Mucosa of gallbladder (tissue), 1 donor: ENCODE data around the gene ABCC8. TPM values are rescaled to one million over a fixed set of nuclear protein-coding genes. Genes with fewer than 3 reads are reported as not detected.
"Not testable (repeated sequence)": the region's sequence is repeated elsewhere in the genome, so short reads cannot be mapped to it uniquely, and the experiment has no call there.

ENCODE experiments used
- DNase-seq: peaks from one replicate; pipeline ENCODE4 v3.0.0-alpha.2; 2020; ENCODE audit warnings: low spot score
- total RNA-seq: library from RNA; stranded (reverse); gene quantifications from one replicate; pipeline ENCODE4 v1.2.1, GENCODE V29; 2021
- donor health status: DM: no; HTN: no; CAD: no.

Gene ABCC8
- total RNA-seq, 1 donor from 2014 or later: 1.3 TPM

DNA sequence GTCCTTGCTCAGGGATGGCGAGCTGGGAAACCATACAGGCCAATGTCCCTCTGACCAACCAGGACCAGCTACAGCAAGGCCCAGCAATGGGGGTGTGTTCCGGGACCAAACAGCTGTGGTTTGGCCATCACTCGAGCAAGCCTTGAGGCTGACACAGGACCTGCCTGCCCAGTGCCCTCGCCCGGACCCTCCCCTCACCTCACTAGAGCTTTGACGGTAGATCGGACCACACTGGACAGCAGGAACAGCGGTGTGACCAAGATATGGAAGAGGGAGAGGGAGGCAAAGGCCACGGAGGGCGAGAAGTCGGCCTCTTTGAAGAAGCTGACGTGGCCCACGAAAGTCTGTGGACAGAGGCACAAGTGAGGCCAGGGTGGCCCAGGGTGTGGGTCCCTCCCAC lies 46.0 kb downstream of the ABCC8 start:
- no peak for DNase-seq

DNA sequence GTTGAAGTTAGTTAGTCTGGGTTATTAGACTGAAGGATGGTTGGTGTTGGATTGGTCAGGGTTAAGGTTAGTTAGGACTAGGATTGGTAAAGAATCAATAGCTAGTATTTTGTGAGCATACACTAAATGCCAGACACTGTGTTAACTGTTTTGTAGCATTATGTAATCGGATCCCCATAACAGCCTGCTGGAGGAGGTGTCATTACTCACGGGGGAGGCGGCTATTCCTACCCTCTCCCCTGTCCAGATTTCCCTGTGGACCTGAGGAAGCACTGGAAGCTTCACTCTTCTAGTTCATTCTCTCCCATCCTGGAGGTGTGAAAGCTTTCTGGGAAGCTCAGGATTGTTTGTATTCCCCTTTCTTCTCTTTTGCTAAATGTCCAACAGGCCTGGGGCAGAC lies 47.7 kb downstream of the ABCC8 start:
- no peak for DNase-seq

DNA sequence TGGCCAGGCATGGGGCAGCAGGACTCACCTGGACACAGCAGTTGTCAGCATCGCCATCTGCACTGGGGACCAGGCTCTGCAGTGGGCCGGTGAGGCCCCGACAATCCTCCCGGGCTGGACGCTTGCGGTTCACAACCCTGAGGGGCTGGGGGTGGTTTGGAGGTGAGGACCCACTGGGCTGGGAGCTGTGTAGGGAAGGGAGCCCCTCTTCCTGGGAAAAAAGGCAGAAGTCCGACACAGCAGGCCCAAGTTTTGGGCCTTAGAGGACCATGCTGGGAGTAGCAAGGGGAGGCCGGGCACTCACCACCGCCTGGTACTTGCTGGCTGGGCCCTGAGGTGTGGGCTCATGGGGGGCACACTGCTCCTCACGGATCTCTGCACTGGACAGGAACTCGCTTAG lies 48.4 kb downstream of the ABCC8 start:
- DNase-seq: no peak

DNA sequence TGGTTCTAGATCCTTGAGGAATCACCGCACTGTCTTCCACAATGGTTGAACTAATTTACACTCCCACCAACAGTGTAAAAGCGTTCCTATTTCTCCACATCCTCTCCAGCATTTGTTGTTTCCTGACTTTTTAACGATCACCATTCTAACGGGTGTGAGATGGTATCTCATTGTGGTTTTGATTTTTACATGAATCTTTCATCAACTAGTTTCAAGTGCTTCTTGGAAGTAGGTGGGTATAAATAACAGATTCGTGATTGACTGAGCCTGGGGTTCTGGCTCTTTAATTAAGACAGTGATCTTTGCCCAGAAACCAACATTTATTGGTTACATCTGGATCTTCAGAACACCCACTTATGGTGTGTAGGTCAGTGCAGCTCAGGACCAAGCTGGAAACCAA lies 50.4 kb downstream of the ABCC8 start:
- not testable (repeated sequence) for DNase-seq

DNA sequence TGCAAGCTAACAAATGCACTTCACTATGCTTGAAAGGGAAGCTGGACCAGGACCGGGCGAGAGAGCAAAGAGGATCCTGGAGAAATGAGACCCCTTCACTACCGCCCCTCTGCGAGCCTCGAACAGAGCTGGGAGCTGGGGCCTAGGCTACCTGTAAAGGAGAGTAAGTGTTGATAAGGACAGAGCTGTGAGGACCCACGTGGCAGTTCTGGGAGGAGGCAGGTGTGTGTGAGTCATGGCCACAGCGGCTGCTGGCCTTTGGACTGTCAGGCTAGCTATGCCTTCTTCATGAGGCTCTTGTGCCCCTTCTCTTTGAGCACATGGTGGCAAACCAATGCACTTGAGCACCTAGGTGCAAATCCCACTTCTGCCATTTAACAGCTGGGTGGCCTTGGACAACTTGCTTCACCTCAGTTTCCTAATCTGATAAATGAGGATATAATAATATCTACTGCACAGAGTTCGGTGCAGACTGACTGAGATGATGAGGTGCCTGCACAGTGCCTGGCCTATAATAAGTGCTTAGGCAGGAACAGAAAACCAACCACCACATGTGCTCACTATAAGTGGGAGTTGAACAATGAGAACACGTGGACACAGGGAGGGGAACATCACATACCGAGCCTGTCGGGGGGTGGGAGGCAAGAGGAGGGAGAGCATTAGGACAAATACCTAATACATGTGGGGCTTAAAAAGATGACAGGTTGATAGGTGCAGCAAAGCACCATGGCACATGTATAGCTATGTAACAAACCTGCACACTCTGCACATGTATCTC lies 52.9 kb downstream of the ABCC8 start:
- peak; percentile 76 for DNase-seq

DNA sequence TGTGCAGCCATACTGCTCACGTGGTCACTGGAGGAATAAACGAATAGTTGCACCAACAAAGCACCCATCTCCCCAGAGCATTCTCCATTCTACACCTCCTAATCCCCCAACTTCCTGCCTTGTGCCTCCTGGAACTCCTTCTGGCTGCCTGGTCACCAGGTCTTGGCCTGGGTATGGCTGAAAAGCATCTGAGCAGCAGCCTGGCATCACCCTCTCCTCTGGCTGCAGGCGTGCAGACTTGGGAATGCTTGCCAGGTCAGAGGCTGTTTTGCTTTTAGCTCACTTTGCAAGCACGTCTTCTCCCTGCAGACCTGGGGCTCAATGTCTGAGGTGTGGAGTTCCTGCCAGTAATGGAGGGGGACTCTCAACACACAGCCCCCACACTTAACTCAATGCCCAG lies 54.9 kb downstream of the ABCC8 start:
- DNase-seq: no peak

DNA sequence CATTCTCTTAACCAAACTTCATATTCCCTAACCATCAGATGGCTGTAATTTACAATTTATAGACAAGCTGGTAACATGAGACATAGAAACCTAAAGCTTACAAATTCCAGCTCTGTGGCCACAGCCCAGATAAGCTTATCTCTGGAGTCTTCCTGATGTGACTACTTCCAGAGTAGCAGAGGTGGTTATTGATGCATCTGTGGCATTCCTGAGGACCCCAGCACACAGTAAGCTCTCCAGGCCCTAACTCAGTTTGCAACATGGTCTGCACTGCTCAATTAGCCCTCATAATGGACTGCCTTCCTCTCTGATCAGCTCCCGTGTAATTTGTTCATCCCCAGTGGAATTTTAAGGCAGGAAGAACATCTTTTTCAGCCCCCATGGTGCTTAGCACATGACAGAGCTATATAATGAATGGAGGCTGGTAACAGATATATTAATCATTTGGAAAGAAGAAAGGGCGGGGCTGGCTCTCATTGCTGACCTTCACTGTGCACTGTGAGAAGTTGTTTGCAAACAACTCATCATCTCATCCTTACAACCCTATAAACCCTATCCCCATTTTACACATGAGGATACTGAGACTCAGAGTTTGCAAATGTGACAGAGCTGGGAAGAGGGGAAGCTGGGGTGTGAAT lies 58.1 kb downstream of the ABCC8 start:
- no peak for DNase-seq

DNA sequence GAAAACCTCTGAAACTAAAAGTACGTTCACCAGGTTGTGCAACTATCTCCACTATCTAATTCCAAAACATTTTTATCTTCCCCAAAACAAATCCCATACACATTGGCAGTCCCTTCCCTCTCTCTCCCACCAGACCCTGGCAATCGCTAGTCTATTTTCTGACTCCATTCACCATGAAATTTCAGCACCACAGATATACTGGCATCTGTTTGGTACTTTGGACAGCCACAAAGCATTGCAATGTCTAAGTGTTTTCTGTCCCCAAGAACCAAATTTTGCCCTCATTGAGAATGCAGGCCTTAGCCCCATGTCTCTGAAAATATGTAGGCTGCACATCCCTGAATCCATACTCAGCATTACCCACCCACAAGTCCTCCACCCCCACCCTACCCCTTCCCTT lies 60.2 kb downstream of the ABCC8 start:
- no peak for DNase-seq

DNA sequence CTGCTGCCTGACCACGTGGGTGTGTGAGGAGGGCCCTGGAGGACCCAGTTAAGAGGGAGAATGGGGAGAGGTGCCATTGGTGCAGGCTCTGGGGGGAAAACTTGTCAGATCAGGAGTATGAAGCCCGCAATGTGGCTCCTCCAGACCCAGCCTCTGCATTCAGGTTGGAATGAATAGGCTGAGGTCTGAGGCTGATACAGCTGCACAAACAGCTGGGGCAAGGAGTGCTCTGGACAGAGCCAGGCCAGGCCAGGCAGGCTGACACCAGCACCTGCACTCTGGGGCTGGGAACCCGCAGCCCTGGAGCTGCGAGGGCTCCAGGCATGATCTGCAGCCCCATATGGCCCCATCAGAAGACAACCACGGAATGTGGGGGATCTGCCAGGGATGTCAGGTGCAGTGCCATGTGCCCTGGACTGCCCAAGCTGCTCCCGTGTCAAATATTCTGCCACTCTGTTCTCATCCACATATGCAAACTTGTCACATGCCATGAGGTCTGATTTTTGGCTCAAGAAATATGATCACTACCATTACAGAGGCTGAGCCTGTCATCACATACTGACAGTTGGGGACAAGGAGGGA lies 61.0 kb downstream of the ABCC8 start:
- DNase-seq: no peak

DNA sequence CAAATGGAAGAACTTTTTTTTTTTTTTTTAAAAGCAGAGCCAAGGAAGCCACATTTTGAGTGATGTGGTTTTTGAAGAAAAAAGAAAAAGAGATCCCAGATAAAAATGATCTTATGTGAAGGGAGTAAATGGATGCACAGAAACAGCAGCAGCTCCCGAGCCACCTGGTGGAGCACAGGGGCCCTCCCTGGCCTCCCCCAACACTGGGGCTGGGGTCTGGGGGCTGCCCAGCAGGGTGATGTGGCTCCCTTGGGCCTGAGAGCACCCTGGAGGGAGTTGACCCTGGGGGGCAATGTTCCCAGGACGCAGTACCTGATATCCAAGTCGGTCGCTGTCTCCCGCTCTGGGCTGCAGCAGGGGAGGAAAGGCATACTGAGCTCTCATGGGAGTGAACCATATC lies 61.7 kb downstream of the ABCC8 start:
- no peak for DNase-seq

DNA sequence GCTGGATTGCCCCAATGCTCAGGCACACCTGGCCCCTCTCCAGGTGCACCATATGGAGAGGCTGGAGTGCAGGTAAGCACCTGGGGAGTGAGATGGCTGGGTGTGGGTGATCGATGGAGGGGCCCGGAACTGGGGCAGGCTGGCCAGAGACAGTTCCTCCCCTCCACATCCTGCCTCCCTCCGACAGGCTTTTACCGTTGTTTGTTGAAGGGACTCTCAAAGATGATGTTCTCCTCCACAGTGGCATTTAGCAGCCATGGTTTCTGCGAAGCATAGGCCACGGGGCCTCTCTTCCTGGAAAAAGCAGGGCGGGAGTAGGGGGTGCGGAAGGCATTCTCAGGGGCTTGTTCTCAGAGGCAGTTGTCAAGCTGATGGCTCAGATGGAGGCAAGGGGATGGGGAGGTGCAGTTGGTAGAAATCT lies 62.3 kb downstream of the ABCC8 start:
- DNase-seq: no peak

DNA sequence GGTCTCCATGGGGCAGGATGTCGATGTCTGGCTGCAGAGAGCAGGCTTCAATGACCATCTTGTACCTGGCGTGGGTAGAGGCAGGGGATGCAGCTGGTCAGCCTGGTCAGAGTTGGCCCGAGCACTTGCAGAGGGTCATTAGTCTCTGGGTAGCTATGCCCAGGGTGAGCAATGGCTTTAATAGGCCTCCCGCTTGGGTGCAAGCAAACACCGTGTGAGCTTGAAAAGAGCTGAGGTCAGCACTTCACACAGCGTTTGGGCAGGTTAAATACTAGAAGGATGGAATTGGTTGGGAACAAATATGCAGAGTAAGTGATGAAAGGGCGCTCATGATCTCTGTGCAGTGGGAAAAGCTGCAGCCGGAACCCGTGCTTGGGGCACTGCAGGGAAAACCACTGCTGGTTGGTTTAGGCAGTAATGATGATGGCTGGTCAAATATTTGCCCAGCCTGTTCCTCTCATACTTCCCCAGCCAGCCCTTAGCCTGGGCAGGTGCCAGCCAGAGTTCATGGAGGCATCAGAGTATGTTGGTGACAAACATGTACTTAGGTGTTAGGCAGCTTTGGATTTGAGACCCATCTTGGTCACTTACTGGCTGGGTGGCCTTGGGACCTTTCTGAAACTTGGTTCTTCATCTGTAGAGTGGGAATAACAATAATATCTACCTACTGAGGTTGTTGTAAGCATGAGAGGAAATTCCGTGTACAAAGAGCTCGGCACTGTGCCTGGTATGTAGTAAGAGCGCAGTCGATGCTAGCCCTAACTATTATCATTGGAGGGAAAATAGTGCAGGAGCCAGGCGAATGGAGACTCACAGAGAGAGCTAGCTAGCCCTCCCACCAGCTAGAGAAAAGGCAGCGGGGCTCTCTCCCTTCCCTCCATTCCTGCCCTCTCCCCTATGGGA lies 63.0 kb downstream of the ABCC8 start:
- DNase-seq: peak; percentile 47

DNA sequence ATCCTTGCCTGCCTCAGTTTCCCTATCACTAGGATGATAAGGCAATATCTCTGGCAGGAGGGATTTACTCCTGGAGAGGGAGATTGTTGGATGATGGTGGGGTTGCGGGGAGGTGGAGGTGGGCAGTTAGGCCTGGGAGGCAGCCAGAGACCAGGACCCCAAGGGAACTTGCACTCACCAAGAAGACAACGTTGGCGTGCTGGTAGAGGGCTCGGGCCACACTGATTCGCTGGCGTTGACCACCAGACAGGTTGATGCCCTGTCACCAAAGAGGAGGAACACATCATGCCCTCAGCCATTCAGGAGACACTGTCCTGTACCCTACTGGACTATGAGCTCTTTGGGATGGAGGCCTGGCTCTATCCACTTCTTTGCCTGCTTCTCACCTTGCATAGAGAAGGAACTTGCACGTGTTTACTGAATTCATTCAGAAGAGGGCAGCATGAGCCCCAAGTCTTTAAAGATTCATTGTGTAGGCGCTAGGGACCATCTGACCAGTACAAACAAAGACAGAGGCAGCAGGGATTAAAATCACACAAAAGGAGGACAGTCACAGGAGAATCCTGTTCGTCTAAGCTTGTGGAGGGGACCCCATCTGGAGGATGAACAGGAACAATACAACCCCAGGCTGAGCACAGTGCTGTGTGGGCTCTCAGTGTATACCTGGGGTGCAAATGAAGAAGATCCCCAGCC lies 64.0 kb downstream of the ABCC8 start:
- no peak for DNase-seq

DNA sequence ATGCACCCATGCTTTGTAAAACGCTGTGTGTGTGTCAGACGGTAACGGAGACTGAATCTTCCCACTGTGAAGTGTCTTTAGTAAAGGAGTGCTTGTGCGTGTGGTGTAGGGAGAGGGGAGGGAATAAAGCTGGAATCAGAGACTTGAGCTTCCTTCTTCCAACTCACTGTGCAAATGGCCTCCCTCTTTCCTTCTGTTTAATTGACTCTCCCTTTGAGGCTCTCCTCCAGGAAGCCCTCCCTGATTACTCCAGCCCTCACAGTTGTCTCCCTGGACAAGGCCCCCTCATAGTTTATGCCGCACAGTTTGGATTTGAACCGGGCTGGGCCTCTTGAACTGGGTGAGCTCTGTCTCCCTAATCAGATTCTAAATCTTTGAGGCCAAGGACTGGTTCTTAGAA lies 65.2 kb downstream of the ABCC8 start:
- no peak for DNase-seq

DNA sequence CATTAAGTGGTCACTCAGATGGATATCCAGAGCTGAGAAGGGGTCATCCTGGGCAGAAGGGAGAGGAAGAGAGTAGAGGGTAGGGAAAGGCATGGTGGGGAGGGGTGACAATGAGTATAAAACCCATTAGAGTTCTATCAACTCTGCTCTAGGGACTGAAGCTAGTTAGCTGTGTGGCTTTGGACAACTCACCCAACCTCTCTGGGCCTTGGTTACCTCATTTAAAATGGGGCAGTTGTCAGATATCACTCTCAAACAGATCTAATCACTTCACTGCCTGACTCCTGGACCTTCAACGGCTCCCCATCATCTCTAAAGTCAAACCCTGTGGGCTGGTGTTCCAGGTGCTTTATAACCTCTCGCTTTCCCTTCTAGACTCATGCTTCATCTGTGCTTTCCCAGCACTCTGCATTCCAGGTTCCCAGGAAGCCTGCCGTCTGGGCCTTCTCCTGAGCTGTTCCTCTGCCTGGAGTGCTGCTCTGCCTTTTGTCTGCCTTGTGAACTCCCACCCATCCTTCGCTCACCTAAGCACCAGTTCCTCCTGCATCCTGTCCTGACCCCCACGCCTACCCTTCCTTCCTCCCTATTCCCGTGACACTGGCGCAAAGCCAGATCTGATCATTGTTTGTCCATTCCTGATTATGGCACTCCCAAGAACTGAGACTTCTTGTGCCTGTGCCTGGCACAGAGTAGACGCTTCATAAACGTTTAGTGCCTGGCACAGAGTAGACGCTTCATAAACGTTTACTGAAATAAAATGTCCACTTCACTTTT lies 65.9 kb downstream of the ABCC8 start:
- peak; percentile 76 for DNase-seq

DNA sequence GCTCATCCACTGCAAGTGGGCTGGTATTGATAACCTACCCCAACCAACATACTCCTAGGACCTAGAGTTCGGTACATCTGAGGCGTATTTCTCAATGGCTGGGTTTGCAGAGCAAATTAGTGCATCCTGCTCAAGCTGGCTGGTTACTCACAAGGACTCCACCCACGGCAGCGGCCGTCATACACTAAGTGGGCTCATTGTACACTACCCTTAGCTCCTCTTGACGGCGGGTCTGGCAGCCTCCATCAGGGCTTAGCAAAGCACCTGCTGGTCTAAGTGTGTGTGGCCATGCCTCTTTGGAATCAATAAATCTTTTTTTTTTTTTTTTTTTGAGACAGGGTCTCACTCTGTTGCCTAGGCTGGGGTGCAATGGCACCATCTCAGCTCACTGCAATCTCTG lies 68.0 kb downstream of the ABCC8 start:
- no peak for DNase-seq

DNA sequence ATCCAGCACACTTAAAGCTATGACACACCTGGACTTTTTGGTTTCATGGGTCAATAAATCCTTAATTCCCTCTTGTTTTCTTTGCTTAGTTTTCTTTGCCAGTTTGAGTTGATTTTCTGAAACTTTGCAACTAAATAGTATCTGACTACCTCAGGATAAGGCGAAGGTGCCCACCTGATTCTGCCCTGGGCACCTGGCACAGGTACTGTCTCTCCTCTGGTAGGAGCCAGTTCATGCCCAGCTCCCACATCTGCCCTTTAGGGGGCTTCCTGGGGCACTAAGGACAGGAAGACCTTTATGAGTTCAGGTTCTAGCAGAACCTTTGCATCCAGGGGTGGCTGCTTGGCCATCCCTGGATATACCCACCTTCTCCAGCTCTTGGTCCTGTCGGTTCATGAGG lies 68.6 kb downstream of the ABCC8 start:
- DNase-seq: no peak

DNA sequence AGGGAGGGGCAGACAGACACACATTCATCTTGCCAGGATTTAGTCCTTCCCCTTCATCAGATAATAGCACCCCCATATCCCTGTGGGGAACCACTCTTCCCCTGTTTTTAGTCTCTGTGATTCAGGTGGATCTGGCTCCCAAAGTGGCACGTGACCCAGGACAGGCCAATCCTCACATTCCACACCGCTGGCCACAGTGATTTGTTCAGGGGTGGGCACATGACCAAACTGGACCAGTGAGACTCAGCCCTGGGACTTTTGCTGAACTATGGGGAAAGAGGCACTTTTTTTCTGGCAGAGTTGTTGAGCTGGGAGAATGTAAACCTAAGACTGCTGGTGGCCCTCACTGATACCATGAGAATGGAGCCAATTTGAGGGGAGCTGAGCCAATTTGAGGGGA lies 69.1 kb downstream of the ABCC8 start:
- no peak for DNase-seq

DNA sequence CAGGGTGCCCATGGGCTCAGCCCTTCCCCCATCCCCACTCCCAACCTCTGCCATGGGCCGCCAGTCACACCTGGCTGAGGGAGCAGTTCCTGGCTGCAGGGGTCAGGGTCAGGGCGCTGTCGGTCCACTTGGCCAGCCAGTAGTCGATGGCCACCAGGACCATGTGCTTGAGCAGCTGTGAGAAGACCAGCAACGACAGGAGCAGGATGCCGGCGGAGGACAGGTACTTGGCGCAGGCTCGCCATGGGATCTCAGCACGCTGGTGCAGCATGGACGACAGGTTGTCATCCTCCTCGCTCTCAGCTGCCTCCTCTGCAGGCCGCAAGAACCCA lies 69.9 kb downstream of the ABCC8 start:
- no peak for DNase-seq

DNA sequence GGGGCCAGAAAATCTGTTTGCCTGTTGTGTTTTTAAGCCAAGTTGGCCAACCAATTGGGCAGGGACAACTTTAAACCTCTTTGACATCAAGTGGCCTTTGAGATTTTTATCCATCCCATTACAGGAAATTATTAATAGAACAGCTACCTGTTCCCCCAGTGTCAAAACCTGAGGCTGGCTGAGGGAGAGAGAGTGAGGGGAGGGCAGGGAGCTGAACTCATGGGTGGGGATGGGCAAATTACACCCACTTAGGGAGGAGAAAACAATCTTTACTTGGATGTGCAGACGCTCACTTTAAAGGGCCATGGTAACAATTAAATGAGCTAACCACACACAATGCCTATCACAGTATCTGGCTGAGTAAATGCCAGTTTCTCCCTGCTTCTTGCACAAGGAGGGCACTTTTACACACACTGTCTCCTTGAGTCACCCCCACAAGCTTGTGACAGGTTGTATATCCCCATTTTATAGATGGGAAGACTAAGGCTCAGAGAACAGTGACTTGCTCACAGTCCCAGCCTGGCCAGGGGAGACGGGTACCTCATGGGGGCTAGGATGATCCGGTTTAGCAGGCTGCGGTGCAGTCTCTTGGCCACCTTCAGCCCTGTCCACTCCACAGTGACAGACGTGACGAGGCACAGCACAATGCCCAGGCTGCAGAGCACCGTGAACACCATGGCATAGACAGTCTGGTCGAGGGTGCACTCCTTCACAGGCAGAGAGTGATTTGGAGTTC lies 70.4 kb downstream of the ABCC8 start:
- no peak for DNase-seq
